IMR-90 (cell line): ENCODE data around the gene BEX3. TPM values are rescaled to one million over a fixed set of nuclear protein-coding genes. Genes with fewer than 3 reads are reported as not detected.

Experiments
- ATAC-seq: fragments of 200-7000 bp; cut with Tn5 transposase; 2 replicates; pipeline ENCODE4 v1.9.1; 2020; ENCODE audit warnings: low read depth, mild to moderate bottlenecking, moderate library complexity
- BruUV-seq: library from RNA; stranded (reverse); fragments of 400-500 nt; replicated peaks from 2 replicates; lab custom pipeline; 2021; lab: Mats Ljungman, UMichigan
- CTCF ChIA-PET: fragments of 300-600 bp; formaldehyde crosslinking; extraction: SDS; loops from one replicate; lab custom pipeline; 2021; ENCODE audit warnings: antibody characterized with exemption; lab: Yijun Ruan, JAX
- POLR2A ChIA-PET: fragments of 300-600 bp; sonication (Branson Sonifier 250); formaldehyde crosslinking; loops from one replicate; lab custom pipeline; 2022; ENCODE audit warnings: antibody characterized with exemption; ENCODE audit not compliant: unreplicated experiment; lab: Charles Lee
- DNase-seq: peaks from one replicate; pipeline ENCODE4 v3.0.0; 2013
- H2AFZ ChIP-seq: replicated peaks from 2 replicates; pipeline ENCODE3; 2013; ENCODE audit warnings: low read length, mild to moderate bottlenecking; ENCODE audit not compliant: poor library complexity
- H2AK5ac ChIP-seq: 2 replicates; pipeline ENCODE4 v1.6.1; 2013; ENCODE audit warnings: low read depth, low read length, inconsistent platforms
- H2AK9ac ChIP-seq: replicated peaks from 2 replicates; pipeline ENCODE3; 2013; ENCODE audit warnings: mild to moderate bottlenecking, low read depth, low read length, moderate library complexity; ENCODE audit not compliant: poor library complexity
- H2BK120ac ChIP-seq: 2 replicates; pipeline ENCODE4 v1.6.1; 2013; ENCODE audit warnings: low read depth, low read length, inconsistent platforms
- H2BK15ac ChIP-seq: 3 replicates; pipeline ENCODE4 v1.6.1; 2013; ENCODE audit warnings: low read depth, low read length, inconsistent platforms
- H2BK20ac ChIP-seq: 2 replicates; pipeline ENCODE4 v1.6.1; 2013; ENCODE audit warnings: low read depth, mild to moderate bottlenecking, inconsistent platforms, low read length, moderate library complexity
- H2BK5ac ChIP-seq: 2 replicates; pipeline ENCODE4 v1.6.1; 2013; ENCODE audit warnings: mild to moderate bottlenecking, low read depth, low read length, inconsistent platforms; ENCODE audit not compliant: poor library complexity, severe bottlenecking
- H3K14ac ChIP-seq: replicated peaks from 2 replicates; pipeline ENCODE4 v1.6.1; 2013; ENCODE audit warnings: low read depth, low read length, inconsistent platforms
- H3K18ac ChIP-seq: 2 replicates; pipeline ENCODE4 v1.6.1; 2013; ENCODE audit warnings: low read depth, low read length, control low read depth
- H3K23ac ChIP-seq: 2 replicates; pipeline ENCODE4 v1.6.1; 2013; ENCODE audit warnings: low read depth, low read length, inconsistent platforms
- H3K27ac ChIP-seq: 2 replicates; pipeline ENCODE4 v1.5.1; 2013; ENCODE audit warnings: mild to moderate bottlenecking, control low read depth, low read length; ENCODE audit not compliant: insufficient read depth
- H3K27me3 ChIP-seq: 2 replicates; pipeline ENCODE4 v1.6.1; 2013; ENCODE audit warnings: low read length; ENCODE audit not compliant: control insufficient read depth, insufficient read depth
- H3K36me3 ChIP-seq: 2 replicates; pipeline ENCODE4 v1.6.1; 2013; ENCODE audit warnings: low read length, mixed read lengths; ENCODE audit not compliant: control insufficient read depth, insufficient read depth
- H3K4ac ChIP-seq: 2 replicates; pipeline ENCODE4 v1.6.1; 2013; ENCODE audit warnings: low read depth, low read length, inconsistent platforms
- H3K4me1 ChIP-seq: 2 replicates; pipeline ENCODE4 v1.6.1; 2013; ENCODE audit warnings: low read length, mixed read lengths; ENCODE audit not compliant: control insufficient read depth, insufficient read depth
- H3K4me2 ChIP-seq: 2 replicates; pipeline ENCODE4 v1.6.1; 2013; ENCODE audit warnings: low read depth, mild to moderate bottlenecking, control low read depth, low read length, moderate library complexity
- H3K4me3 ChIP-seq: 2 replicates; pipeline ENCODE4 v1.5.1; 2013; ENCODE audit warnings: low read depth, mild to moderate bottlenecking, control low read depth, low read length, moderate library complexity; ENCODE audit not compliant: insufficient read depth
- H3K56ac ChIP-seq: 2 replicates; pipeline ENCODE4 v1.6.1; 2013; ENCODE audit warnings: low read length, inconsistent platforms; ENCODE audit not compliant: insufficient read depth; ENCODE audit errors: extremely low read depth
- H3K79me1 ChIP-seq, 2 experiments: 2 replicates each; pipeline ENCODE4 v1.6.1; 2013; ENCODE audit warnings: low read length in 2 of 2, inconsistent platforms in 1 of 2, low read depth in 1 of 2
- H3K9ac ChIP-seq: 2 replicates; pipeline ENCODE4 v1.6.1; 2013; ENCODE audit warnings: low read depth, low read length, control low read depth
- H3K9me1 ChIP-seq: 2 replicates; pipeline ENCODE4 v1.6.1; 2013; ENCODE audit warnings: low read length, inconsistent platforms; ENCODE audit not compliant: insufficient read depth
- H3K9me3 ChIP-seq: 2 replicates; pipeline ENCODE4 v1.6.1; 2013; ENCODE audit warnings: low read length; ENCODE audit not compliant: control insufficient read depth, insufficient read depth
- H4K20me1 ChIP-seq: 2 replicates; pipeline ENCODE4 v1.6.1; 2013; ENCODE audit warnings: low read length, inconsistent platforms; ENCODE audit not compliant: insufficient read depth
- H4K5ac ChIP-seq: 2 replicates; pipeline ENCODE4 v1.6.1; 2013; ENCODE audit warnings: mild to moderate bottlenecking, low read depth, low read length, control low read depth
- H4K8ac ChIP-seq, 2 experiments: 2 replicates each; pipeline ENCODE4 v1.6.1; 2013; ENCODE audit warnings: low read depth in 2 of 2, low read length in 2 of 2, control low read depth in 1 of 2, inconsistent platforms in 1 of 2
- H4K91ac ChIP-seq: 2 replicates; pipeline ENCODE4 v1.6.1; 2013; ENCODE audit warnings: low read depth, low read length, inconsistent platforms; ENCODE audit not compliant: insufficient read depth
- CEBPB ChIP-seq: IDR thresholded peaks from 2 replicates; pipeline ENCODE4 v1.6.1; 2012; ENCODE audit warnings: low read depth, low read length, improper control_type of control experiment
- MAFK ChIP-seq: IDR thresholded peaks from 2 replicates; pipeline ENCODE4 v1.6.1; 2012; ENCODE audit warnings: low read depth, low read length, improper control_type of control experiment
- RAD21 ChIP-seq: IDR thresholded peaks from 2 replicates; pipeline ENCODE4 v1.6.1; 2012; ENCODE audit warnings: low read length, improper control_type of control experiment
- WGBS, 2 experiments: methylation state at CpG; one replicate each; pipeline versions ENCODE4 v1.1.5 to v1.1.7; 2013; ENCODE audit warnings: missing lambda C conversion rate in 2 of 2; ENCODE audit not compliant: insufficient read length in 1 of 2; ENCODE audit errors: extremely low coverage in 2 of 2; 5-methylcytosine and 5-hydroxymethylcytosine counted together
- dilution Hi-C: fragments of 300-500 bp; cut with HindIII; formaldehyde crosslinking; loops from one replicate; pipeline ENCODE4 v1.14.3; 2018; ENCODE audit warnings: low sequenced_read_pairs; ENCODE audit not compliant: unreplicated experiment
- in situ Hi-C: fragments of 300-500 bp; cut with MboI; formaldehyde crosslinking; loops from 3 replicates; pipeline ENCODE4 v1.14.3; 2019; ENCODE audit warnings: low sequenced_read_pairs, inconsistent platforms, mixed read lengths
- intact Hi-C: fragments of 100-400 bp; cut with micrococcal nuclease; formaldehyde crosslinking; loops from 2 replicates; pipeline ENCODE4 v1.10.0; 2022
- polyA plus RNA-seq, 3 experiments: library from polyadenylated mRNA; depleted of rRNA; stranded (reverse); fragments of >200 nt; gene quantifications; 2 replicates each; pipeline ENCODE4 v1.2.3, GENCODE V29; 2012; ENCODE audit warnings: low replicate concordance in 1 of 3
- total RNA-seq: library from RNA; depleted of rRNA; stranded (reverse); fragments of >200 nt; gene quantifications from 2 replicates; pipeline ENCODE4 v1.2.3, GENCODE V29; 2012

BEX3 gene
- total and polyA plus RNA-seq, 2 of the 4 experiments (the other 2 are of a cell fraction): 114 to 409 TPM

- no TSS peak for BruUV-seq
These were observed 17.1 kb downstream of the BEX3 start for GRCh38 chrX:103393487-103393886.

More at GRCh38 chrX:103393487-103393886, 17.1 kb downstream of the BEX3 start:
- H3K14ac ChIP-seq: peak overlapping the region; percentile 85
- DNase-seq: peak; percentile 59
- CTCF ChIA-PET: no interaction called here
- H3K23ac ChIP-seq: peak overlapping the region; percentile 76; the same call in 1 of the 2 replicates
- peak overlapping the region; percentile 93 for H2BK120ac ChIP-seq
- H2BK20ac ChIP-seq: peak overlapping the region; percentile 91
- peak overlapping the region; percentile 95 for H4K91ac ChIP-seq
- peak overlapping the region; percentile 94 for H2BK5ac ChIP-seq
- peaks cover 6% of the 10 kb centered on the region; the same call in 1 of the 2 replicates for H3K9me1 ChIP-seq
- intact Hi-C loops (no loop called here), in situ Hi-C loops (no loop called here), dilution Hi-C loops (no loop called here)
- H2AFZ ChIP-seq: no peak overlapping the region
- peak overlapping the region; percentile 95 for H2AK5ac ChIP-seq
- no peak overlapping the region for H2AK9ac ChIP-seq
- POLR2A ChIA-PET: no interaction called here
- H4K20me1 ChIP-seq: no peaks in the 10 kb centered on the region
- peaks cover 16% of the 10 kb centered on the region for H3K4me1 ChIP-seq
- H3K27me3 ChIP-seq: no peaks in the 10 kb centered on the region
- peak overlapping the region; percentile 10; the same call in 1 of the 2 replicates for H3K4me2 ChIP-seq
- peak overlapping the region; percentile 69 to 97 for H4K8ac ChIP-seq
- TF ChIP-seq MAFK: peak; percentile 84
- TF ChIP-seq CEBPB: peak; percentile 33; the same call in 1 of the 2 replicates
- TF ChIP-seq RAD21: no peak
- no peak overlapping the region for H3K9ac ChIP-seq
- peak overlapping the region; percentile 94 for H3K4ac ChIP-seq
- peak overlapping the region; percentile 87 for H3K18ac ChIP-seq
- no peaks in the 10 kb centered on the region for H3K36me3 ChIP-seq
- H3K79me1 ChIP-seq: no peaks in the 10 kb centered on the region
- H3K9me3 ChIP-seq: no peaks in the 10 kb centered on the region
- no CpG with 5 or more reads among the region's 3 CpGs for WGBS, 2 experiments
- H4K5ac ChIP-seq: peak overlapping the region; percentile 64
- H2BK15ac ChIP-seq: peak overlapping the region; percentile 100; the same call in 2 of the 3 replicates
- peak; percentile 76 for ATAC-seq
- peak overlapping the region; percentile 80 for H3K56ac ChIP-seq
- H3K27ac ChIP-seq: peak overlapping the region; percentile 79; the same call in 1 of the 2 replicates
- no peak overlapping the region for H3K4me3 ChIP-seq
